ENCODE results near the gene NPBWR2.

The NPBWR2 gene

DNA sequence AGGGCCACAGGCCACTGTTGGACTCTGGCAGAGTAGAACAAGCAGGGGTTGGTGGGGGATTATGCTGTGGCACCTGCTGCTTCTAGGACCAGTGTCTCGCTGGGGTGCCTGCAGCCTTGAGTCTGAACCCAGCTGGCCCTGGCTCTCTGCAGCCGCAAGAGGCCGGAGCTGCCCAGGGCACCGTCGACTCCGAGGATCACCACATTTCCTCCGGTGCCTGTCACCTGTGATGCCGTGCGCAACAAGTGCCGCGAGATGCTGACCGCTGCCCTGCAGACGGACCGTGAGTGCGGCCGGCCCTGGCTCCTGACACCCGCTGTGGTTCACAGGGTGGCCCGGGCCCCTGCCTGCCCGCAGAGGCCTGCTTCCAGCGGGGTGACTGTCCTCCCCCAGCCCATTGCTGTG lies 38.2 kb downstream of the NPBWR2 start:
- TF ChIP-seq FOXP2 (optimal IDR thresholded peaks at IDR 0.05; ENCODE audit: borderline replicate concordance, extremely low read depth, extremely low read length, insufficient read depth) (no peak), SIN3A (IDR thresholded peaks at IDR 0.05; ENCODE audit: borderline replicate concordance, insufficient read depth, low read length) (no peak), POLR2AphosphoS5 (IDR thresholded peaks at IDR 0.05; ENCODE audit: low read depth, low read length) (no peak), TAF1 (IDR thresholded peaks at IDR 0.05; ENCODE audit: borderline replicate concordance, insufficient read depth, low read length) (no peak)
- TF ChIP-seq, protein P1, sequence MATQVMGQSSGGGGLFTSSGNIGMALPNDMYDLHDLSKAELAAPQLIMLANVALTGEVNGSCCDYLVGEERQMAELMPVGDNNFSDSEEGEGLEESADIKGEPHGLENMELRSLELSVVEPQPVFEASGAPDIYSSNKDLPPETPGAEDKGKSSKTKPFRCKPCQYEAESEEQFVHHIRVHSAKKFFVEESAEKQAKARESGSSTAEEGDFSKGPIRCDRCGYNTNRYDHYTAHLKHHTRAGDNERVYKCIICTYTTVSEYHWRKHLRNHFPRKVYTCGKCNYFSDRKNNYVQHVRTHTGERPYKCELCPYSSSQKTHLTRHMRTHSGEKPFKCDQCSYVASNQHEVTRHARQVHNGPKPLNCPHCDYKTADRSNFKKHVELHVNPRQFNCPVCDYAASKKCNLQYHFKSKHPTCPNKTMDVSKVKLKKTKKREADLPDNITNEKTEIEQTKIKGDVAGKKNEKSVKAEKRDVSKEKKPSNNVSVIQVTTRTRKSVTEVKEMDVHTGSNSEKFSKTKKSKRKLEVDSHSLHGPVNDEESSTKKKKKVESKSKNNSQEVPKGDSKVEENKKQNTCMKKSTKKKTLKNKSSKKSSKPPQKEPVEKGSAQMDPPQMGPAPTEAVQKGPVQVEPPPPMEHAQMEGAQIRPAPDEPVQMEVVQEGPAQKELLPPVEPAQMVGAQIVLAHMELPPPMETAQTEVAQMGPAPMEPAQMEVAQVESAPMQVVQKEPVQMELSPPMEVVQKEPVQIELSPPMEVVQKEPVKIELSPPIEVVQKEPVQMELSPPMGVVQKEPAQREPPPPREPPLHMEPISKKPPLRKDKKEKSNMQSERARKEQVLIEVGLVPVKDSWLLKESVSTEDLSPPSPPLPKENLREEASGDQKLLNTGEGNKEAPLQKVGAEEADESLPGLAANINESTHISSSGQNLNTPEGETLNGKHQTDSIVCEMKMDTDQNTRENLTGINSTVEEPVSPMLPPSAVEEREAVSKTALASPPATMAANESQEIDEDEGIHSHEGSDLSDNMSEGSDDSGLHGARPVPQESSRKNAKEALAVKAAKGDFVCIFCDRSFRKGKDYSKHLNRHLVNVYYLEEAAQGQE (IDR thresholded peaks at IDR 0.05; ENCODE audit: insufficient read depth in 1 of 2, low read depth in 2 of 2, low read length in 2 of 2): no peak

DNA sequence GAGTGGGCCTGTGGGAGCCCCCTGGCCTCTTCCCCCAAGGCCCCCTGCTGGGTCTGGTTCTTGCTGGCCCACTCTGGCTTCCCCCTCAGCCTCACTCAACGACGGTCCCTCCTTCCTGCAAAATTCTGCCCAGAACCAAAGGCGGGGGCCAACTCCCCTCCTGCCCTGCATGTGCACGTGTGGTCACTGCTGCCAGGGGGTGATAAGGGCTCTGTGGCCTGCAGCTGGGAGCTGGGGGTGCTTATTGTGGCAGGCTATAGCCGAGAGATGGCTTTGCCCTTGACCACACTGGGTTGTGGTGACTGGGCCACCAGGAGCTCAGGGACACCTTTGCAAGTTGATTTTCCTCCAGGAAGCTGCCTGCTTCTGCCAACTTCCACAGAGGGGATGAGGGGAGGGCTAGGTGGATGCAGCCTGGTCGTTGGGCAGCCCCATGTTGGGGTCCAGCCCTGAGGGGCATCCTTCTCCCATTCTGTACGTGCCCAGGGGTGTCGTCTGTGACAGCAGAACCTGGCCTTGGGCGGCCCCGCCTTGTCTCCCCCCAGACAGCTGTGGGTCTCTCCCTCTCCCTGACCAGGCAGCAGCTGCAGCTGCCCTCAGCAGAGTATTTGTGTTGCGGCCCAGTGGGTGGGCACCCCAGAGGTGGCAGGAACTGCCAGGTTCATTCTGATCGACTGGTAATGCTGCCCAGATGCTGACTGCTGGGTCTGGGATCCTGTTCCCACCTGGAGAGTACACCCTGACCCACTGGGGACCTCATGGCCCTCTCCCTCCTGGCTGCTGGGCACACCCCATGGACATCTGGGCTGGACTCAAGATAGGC lies 38.8 kb downstream of the NPBWR2 start:
- no peak for TF ChIP-seq TAF1 (IDR thresholded peaks at IDR 0.05; ENCODE audit: borderline replicate concordance, insufficient read depth, low read length)
- TF ChIP-seq FOXP2 (optimal IDR thresholded peaks at IDR 0.05; ENCODE audit: borderline replicate concordance, extremely low read depth, extremely low read length, insufficient read depth): no peak
- TF ChIP-seq POLR2AphosphoS5 (IDR thresholded peaks at IDR 0.05; ENCODE audit: low read depth, low read length): no peak
- TF ChIP-seq, protein P1 (IDR thresholded peaks at IDR 0.05; ENCODE audit: insufficient read depth in 1 of 2, low read depth in 2 of 2, low read length in 2 of 2): no peak
- no peak for TF ChIP-seq SIN3A (IDR thresholded peaks at IDR 0.05; ENCODE audit: borderline replicate concordance, insufficient read depth, low read length)

DNA sequence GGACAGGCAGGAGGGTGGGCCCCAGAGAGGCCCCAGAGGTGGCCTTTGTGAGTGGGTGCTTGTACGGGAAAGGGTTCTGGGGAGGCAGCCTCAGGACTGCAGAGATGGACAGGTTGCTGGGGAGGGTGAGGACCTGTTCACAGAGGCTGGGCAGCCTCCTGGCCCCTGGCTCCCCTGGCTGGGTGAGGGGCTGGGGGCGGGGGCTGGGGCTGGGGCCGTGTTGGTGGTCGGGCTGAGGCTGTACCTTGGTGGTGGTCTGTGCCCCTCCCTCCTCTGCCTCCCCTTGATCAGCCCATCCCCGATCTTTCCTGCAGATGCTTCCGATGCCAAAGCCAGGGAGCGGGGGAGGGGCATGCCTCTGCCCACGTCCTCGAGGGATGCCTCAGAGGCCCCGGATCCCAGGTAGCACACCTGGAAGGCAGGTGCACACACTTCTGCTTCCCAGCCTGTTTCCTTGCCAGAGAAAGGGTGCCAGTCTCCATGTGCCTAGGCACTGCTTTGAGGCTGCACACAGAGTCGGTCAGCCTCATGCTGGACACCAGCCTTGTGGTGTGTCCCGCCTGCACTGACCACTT lies 39.5 kb downstream of the NPBWR2 start:
- TF ChIP-seq, protein P1 (IDR thresholded peaks at IDR 0.05; ENCODE audit: insufficient read depth in 1 of 2, low read depth in 2 of 2, low read length in 2 of 2): no peak
- TF ChIP-seq FOXP2 (optimal IDR thresholded peaks at IDR 0.05; ENCODE audit: borderline replicate concordance, extremely low read depth, extremely low read length, insufficient read depth): no peak

DNA sequence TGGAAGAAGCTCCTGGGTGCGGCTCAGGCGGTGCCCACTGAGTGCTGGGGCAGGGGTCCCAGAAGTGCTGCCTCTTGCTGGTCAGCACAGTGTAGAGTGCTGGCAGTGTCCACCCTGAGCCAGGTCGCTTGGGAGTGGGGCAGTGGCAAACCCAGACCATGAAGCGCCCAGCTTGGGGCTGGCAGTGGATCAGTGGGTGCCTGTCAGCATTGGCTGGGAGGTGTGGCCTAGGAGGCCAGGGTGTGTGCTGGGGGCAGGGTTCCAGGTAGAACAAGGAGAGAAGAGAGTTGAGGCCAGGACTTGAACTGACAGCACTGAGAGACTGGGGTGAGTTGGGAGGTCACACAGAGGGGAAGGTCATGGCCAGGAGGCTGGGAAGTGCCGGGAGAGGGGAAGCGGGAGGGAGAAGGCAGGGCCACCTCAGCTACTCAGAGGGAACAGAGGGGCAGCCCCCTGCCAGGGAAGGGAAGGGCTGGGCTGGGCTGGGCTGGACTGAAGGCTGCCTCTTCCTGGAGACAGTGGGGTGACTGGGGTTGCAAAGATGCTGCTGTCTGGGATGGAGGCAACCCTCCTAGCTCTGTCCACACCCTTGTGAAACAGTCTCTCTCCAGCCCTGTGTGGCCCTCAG lies 40.2 kb downstream of the NPBWR2 start:
- TF ChIP-seq, protein P1 (IDR thresholded peaks at IDR 0.05; ENCODE audit: insufficient read depth in 1 of 2, low read depth in 2 of 2, low read length in 2 of 2): no peak
- TF ChIP-seq FOXP2 (optimal IDR thresholded peaks at IDR 0.05; ENCODE audit: borderline replicate concordance, extremely low read depth, extremely low read length, insufficient read depth): no peak
- no peak for TF ChIP-seq TAF1 (IDR thresholded peaks at IDR 0.05; ENCODE audit: borderline replicate concordance, insufficient read depth, low read length)
- no peak for TF ChIP-seq SIN3A (IDR thresholded peaks at IDR 0.05; ENCODE audit: borderline replicate concordance, insufficient read depth, low read length)
- TF ChIP-seq POLR2AphosphoS5 (IDR thresholded peaks at IDR 0.05; ENCODE audit: low read depth, low read length): no peak
